ENCODE data around the gene ARVCF.
"Not testable (repeated sequence)": the region's sequence is repeated elsewhere in the genome, so short reads cannot be mapped to it uniquely, and the experiment has no call there.

The ARVCF gene

GRCh38 chr22:19959043-19959586 is 57.5 kb downstream of the ARVCF start:
- no peak for DNase-seq

- DNase-seq = no peak
Measured at GRCh38 chr22:19958083-19959042, 58.3 kb downstream of the ARVCF start.

GRCh38 chr22:19957445-19957844 is 59.2 kb downstream of the ARVCF start:
- no peak for DNase-seq

GRCh38 chr22:19955241-19956128 is 61.1 kb downstream of the ARVCF start:
- DNase-seq = no peak

GRCh38 chr22:19951346-19951745 is 65.3 kb downstream of the ARVCF start:
- no peak for DNase-seq

- no peak for DNase-seq
Measured at GRCh38 chr22:19948057-19948760, 68.4 kb downstream of the ARVCF start.

GRCh38 chr22:19943082-19944026 is 73.3 kb downstream of the ARVCF start:
- no peak for DNase-seq

- no peak for DNase-seq
Measured at GRCh38 chr22:19942157-19943081, 74.2 kb downstream of the ARVCF start.

GRCh38 chr22:19941365-19942082 is 75.1 kb downstream of the ARVCF start, which contains the start of the genes COMT and TXNRD2:
Gene COMT, plus strand, starts transcription at chr22:19941772. Its CDS starts 20,755 bp downstream, at chr22:19962527.
Gene TXNRD2, minus strand, starts transcription at chr22:19941818. Its CDS starts 15 bp downstream, at chr22:19941803.
- peak; percentile 74 for DNase-seq

- no peak for DNase-seq
Measured at GRCh38 chr22:19940536-19941364, 75.9 kb downstream of the ARVCF start.

GRCh38 chr22:19937616-19938473 is 78.8 kb downstream of the ARVCF start:
- DNase-seq = no peak

GRCh38 chr22:19936513-19936912 is 80.1 kb downstream of the ARVCF start:
- no peak for DNase-seq

GRCh38 chr22:19935123-19935718 is 81.4 kb downstream of the ARVCF start:
- not testable (repeated sequence) for DNase-seq

- peak; percentile 62 for DNase-seq
Measured at GRCh38 chr22:19933341-19934241, 83.0 kb downstream of the ARVCF start.

- peak; percentile 84 for DNase-seq
Measured at GRCh38 chr22:19932367-19933206, 84.0 kb downstream of the ARVCF start.

Data from COR-L47 (cell line).